Natural killer cell (primary cell): ENCODE data around the gene POGZ. TPM values are rescaled to one million over a fixed set of nuclear protein-coding genes. Genes with fewer than 3 reads are reported as not detected.

Source experiments
- ATAC-seq, 3 donors: fragments of 150-1000 bp in 2 of 3; fragments of 200-7000 bp in 1 of 3; cut with Tn5 transposase; 1 replicate in 1 of 3; 2 replicates in 2 of 3; pipeline ENCODE4 v1.10.0; 2021; ENCODE audit warnings: mild to moderate bottlenecking in 2 of 3, moderate library complexity in 2 of 3
- DNase-seq, 2 donors: peaks; one replicate each; pipeline versions ENCODE4 v3.0.0 to v3.0.0-alpha.2; 2013 to 2021; ENCODE audit warnings: mixed read lengths in 1 of 2
- H3K27ac ChIP-seq: one replicate; pipeline ENCODE4 v1.5.1; 2013; ENCODE audit warnings: mild to moderate bottlenecking, low read length
- H3K27me3 ChIP-seq: one replicate; pipeline ENCODE4 v1.6.1; 2013; ENCODE audit warnings: low read length; ENCODE audit not compliant: control insufficient read depth, insufficient read depth
- H3K36me3 ChIP-seq: one replicate; pipeline ENCODE4 v1.6.1; 2013; ENCODE audit warnings: low read length; ENCODE audit not compliant: control insufficient read depth, insufficient read depth
- H3K4me1 ChIP-seq: one replicate; pipeline ENCODE4 v1.6.1; 2013; ENCODE audit warnings: low read length; ENCODE audit not compliant: control insufficient read depth, insufficient read depth
- H3K4me3 ChIP-seq: one replicate; pipeline ENCODE4 v1.5.1; 2013; ENCODE audit warnings: low read length
- H3K9me3 ChIP-seq: one replicate; pipeline ENCODE4 v1.6.1; 2013; ENCODE audit warnings: low read length; ENCODE audit not compliant: control insufficient read depth, insufficient read depth
- H3K27ac Mint-ChIP-seq, 2 donors: one replicate each; pipeline ENCODE4 v1.8.0; 2022; ENCODE audit warnings: mild to moderate bottlenecking in 2 of 2, mixed read lengths in 2 of 2, moderate library complexity in 1 of 2
- H3K27me3 Mint-ChIP-seq, 2 donors: one replicate each; pipeline ENCODE4 v1.8.0; 2022; ENCODE audit warnings: low read depth in 2 of 2, mixed read lengths in 2 of 2
- H3K36me3 Mint-ChIP-seq: one replicate; pipeline ENCODE4 v1.8.0; 2022; ENCODE audit warnings: mixed read lengths
- H3K4me1 Mint-ChIP-seq, 2 donors: one replicate each; pipeline ENCODE4 v1.8.0; 2022; ENCODE audit warnings: mixed read lengths in 2 of 2
- H3K4me3 Mint-ChIP-seq: one replicate; pipeline ENCODE4 v1.8.0; 2022; ENCODE audit warnings: mild to moderate bottlenecking, moderate library complexity, mixed read lengths
- H3K9me3 Mint-ChIP-seq, 2 donors: one replicate each; pipeline ENCODE4 v1.8.0; 2022; ENCODE audit warnings: mixed read lengths in 2 of 2
- CTCF ChIP-seq: fragments of 200-600 bp; IDR thresholded peaks from one replicate; pipeline ENCODE4 v1.8.0; 2022; ENCODE audit warnings: antibody characterized with exemption
- WGBS: methylation state at CpG from one replicate; pipeline ENCODE4 v1.1.7; 2013; ENCODE audit warnings: missing lambda C conversion rate; ENCODE audit not compliant: insufficient coverage; 5-methylcytosine and 5-hydroxymethylcytosine counted together
- intact Hi-C: fragments of 100-400 bp; cut with micrococcal nuclease; formaldehyde crosslinking; loops from one replicate; pipeline ENCODE4 v1.14.2; 2022
- total RNA-seq, 4 donors: library from RNA; stranded (reverse); fragments of 120-200 nt in 1 of 4; gene quantifications; one replicate each; pipeline versions ENCODE4 v1.2.3 to v1.2.4, GENCODE V29; 2013 to 2022

Gene POGZ
- total RNA-seq, result 100 to 1,000 TPM; 106 to 129 (median 121) TPM
- 61.8 TPM for total RNA-seq (2013)

- Histone ChIP-seq H3K27me3 (peaks cover 3% of the 10 kb centered on the region), H3K9me3 (no peaks in the 10 kb centered on the region), H3K4me1 (peaks cover 17% of the 10 kb centered on the region), H3K36me3 (no peaks in the 10 kb centered on the region), H3K27ac (peak within 1 kb of the TSS; percentile 92), H3K4me3 (peak within 1 kb of the TSS; percentile 83)
- H3K4me3 Mint-ChIP-seq, result peak within 1 kb of the TSS; percentile 90
- peaks cover 16 to 21% of the 10 kb centered on the region in 2 donors for H3K27me3 Mint-ChIP-seq
- 17% methylated on average over 23 of the region's 30 CpGs for WGBS
- H3K27ac Mint-ChIP-seq, result peak within 1 kb of the TSS; percentile 87 to 94
- H3K36me3 Mint-ChIP-seq, result no peaks in the 10 kb centered on the region
- intact Hi-C loops, result loop anchor here (1.0 to 5.0 kb wide), 2 partner anchors 60 to 83 kb away; partner anchors contain the start of genes PSMB4 and TUFT1
- H3K9me3 Mint-ChIP-seq, result no peaks in the 10 kb centered on the region
- peaks cover 17 to 18% of the 10 kb centered on the region in 2 donors for H3K4me1 Mint-ChIP-seq
- peak; percentile 92 to 94 for DNase-seq
- ATAC-seq, result peak; percentile 79 to 87 (median 79)
- TF ChIP-seq CTCF, result no peak
Measured at GRCh38 chr1:151459331-151460046, at the start of gene POGZ. Gene POGZ, minus strand, starts transcription at chr1:151459494. Its CDS starts 17,290 bp downstream, at chr1:151442204.

- H3K4me1 ChIP-seq, result peaks cover 23% of the 10 kb centered on the region
- peaks cover 0 to 4% of the 10 kb centered on the region in 2 donors for H3K27me3 Mint-ChIP-seq
- DNase-seq, result no peak
- no peak for ATAC-seq
- TF ChIP-seq CTCF, result no peak
- H3K4me1 Mint-ChIP-seq, result peaks cover 8 to 18% of the 10 kb centered on the region in 2 donors
- no peak overlapping the region for H3K27ac ChIP-seq
- H3K4me3 Mint-ChIP-seq, result peak overlapping the region; percentile 29
- no peaks in the 10 kb centered on the region for H3K36me3 ChIP-seq
- no peak overlapping the region for H3K4me3 ChIP-seq
- no peaks in the 10 kb centered on the region for H3K27me3 ChIP-seq
- intact Hi-C loops, result no loop called here
- 95% methylated on average over 5 of the region's 6 CpGs for WGBS
- no peak overlapping the region for H3K27ac Mint-ChIP-seq
- no peaks in the 10 kb centered on the region for H3K9me3 ChIP-seq
- no peaks in the 10 kb centered on the region for H3K9me3 Mint-ChIP-seq
- no peaks in the 10 kb centered on the region for H3K36me3 Mint-ChIP-seq
Measured at GRCh38 chr1:151508833-151509232, 49.5 kb upstream of the POGZ start.

- no peak overlapping the region for H3K27ac ChIP-seq
- no peak for DNase-seq
- H3K9me3 Mint-ChIP-seq, result no peaks in the 10 kb centered on the region
- ATAC-seq, result no peak
- no peak for TF ChIP-seq CTCF
- no peaks in the 10 kb centered on the region for H3K27me3 ChIP-seq
- no peaks in the 10 kb centered on the region for H3K9me3 ChIP-seq
- H3K27ac Mint-ChIP-seq, result no peak overlapping the region
- intact Hi-C loops, result no loop called here
- H3K4me3 Mint-ChIP-seq, result no peak overlapping the region
- H3K36me3 ChIP-seq, result no peaks in the 10 kb centered on the region
- WGBS, result 91% methylated on average over 4 of the region's 4 CpGs
- H3K4me3 ChIP-seq, result no peak overlapping the region
- no peaks in the 10 kb centered on the region for H3K4me1 Mint-ChIP-seq
- H3K27me3 Mint-ChIP-seq, result no peaks in the 10 kb centered on the region
- H3K4me1 ChIP-seq, result no peaks in the 10 kb centered on the region
- H3K36me3 Mint-ChIP-seq, result no peaks in the 10 kb centered on the region
Measured at GRCh38 chr1:151504759-151505158, 45.5 kb upstream of the POGZ start.
